ENCODE data around the gene CFAP210.

The CFAP210 gene

GRCh38 chr2:169713331-169713730, 19.1 kb upstream of the CFAP210 start:
- no peak for TF ChIP-seq CTCF (IDR thresholded peaks at IDR 0.05; ENCODE audit: control extremely low read depth, extremely low read depth, low read depth, missing control alignments)
- POLR2A ChIA-PET, result no interaction called here
- CTCF ChIA-PET, result interaction anchor here (1.3 kb wide), 1 partner anchor 14 kb away, joined by 4 read pairs; no protein-coding TSS in a partner anchor
- no peak for DNase-seq (ENCODE audit: extremely low spot score)

DNA sequence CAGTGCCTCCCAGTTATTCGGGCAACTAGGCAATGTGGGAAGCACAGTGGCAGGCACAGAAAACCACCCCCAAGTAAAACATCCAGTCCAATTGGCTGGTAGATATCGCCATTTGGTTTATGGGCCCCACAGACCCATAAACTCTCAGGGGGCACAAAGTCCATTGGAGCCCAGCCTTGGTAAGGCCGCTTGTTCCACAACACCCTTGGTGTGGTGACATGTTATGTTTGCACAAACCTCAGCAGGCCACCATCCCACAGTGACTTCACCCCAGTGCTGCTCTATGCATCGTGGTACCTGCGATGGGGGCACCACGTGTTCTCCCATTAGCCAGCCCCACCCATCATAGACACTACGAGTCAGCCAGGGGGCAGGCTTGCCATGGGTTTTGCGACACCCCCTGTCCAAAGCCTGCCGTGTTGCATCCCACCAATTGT, 18.6 kb upstream of the CFAP210 start:
- POLR2A ChIA-PET, result no interaction called here
- no peak for TF ChIP-seq CTCF (IDR thresholded peaks at IDR 0.05; ENCODE audit: control extremely low read depth, extremely low read depth, low read depth, missing control alignments)
- no peak for DNase-seq (ENCODE audit: extremely low spot score)
- CTCF ChIA-PET, result no interaction called here

- POLR2A ChIA-PET, result no interaction called here
- TF ChIP-seq CTCF (IDR thresholded peaks at IDR 0.05; ENCODE audit: control extremely low read depth, extremely low read depth, low read depth, missing control alignments), result no peak
- CTCF ChIA-PET, result no interaction called here
- DNase-seq (ENCODE audit: extremely low spot score), result no peak
Observed at GRCh38 chr2:169711751-169712509, 17.7 kb upstream of the CFAP210 start.

GRCh38 chr2:169709981-169710380, 15.8 kb upstream of the CFAP210 start:
- no peak for TF ChIP-seq CTCF (IDR thresholded peaks at IDR 0.05; ENCODE audit: control extremely low read depth, extremely low read depth, low read depth, missing control alignments)
- POLR2A ChIA-PET, result no interaction called here
- no peak for DNase-seq (ENCODE audit: extremely low spot score)
- CTCF ChIA-PET, result no interaction called here

DNA sequence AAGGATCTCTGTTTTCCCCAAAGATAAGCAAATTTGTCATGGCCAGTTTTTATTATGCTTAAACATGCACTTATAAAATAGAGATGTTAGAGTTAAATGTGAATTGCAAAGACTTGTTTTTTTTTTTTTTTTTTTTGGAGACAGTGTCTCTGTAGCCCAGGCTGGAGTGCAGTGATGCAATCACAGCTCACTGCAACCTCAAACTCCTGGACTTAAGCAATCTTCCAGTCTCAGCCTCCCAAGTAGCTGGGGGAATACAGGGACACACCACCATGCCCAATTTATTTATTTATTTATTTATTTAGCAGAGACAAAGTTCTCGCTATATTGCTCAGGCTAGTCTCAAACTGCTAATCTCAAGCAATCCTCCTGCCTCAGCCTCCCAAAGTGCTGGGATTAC, 15.1 kb upstream of the CFAP210 start:
- ChIA-PET POLR2A (no interaction called here), CTCF (no interaction called here)
- no peak for TF ChIP-seq CTCF (IDR thresholded peaks at IDR 0.05; ENCODE audit: control extremely low read depth, extremely low read depth, low read depth, missing control alignments)
- no peak for DNase-seq (ENCODE audit: extremely low spot score)

GRCh38 chr2:169707626-169708025, 13.4 kb upstream of the CFAP210 start:
- DNase-seq (ENCODE audit: extremely low spot score), result no peak
- ChIA-PET POLR2A (no interaction called here), CTCF (interaction anchor here (1.0 to 1.4 kb wide), 2 partner anchors 24 to 83 kb away, joined by 3 read pairs; no protein-coding TSS in a partner anchor)
- no peak for TF ChIP-seq CTCF (IDR thresholded peaks at IDR 0.05; ENCODE audit: control extremely low read depth, extremely low read depth, low read depth, missing control alignments)

Measured in GM10248 (cell line).